Fibroblast of lung (primary cell): ENCODE measurements around the gene RIN3.

Experiments used
- EZH2 ChIP-seq: IDR thresholded peaks from 2 replicates; pipeline ENCODE4 v1.5.1; 2012; ENCODE audit warnings: low read length, control low read depth, mild to moderate bottlenecking; ENCODE audit errors: missing control alignments
- TF ChIP-seq, protein P1 (sequence below), 2 donors: IDR thresholded peaks in 1 of 2; conservative IDR thresholded peaks in 1 of 2; 1 replicate in 1 of 2; 2 replicates in 1 of 2; pipeline ENCODE4 v1.5.1; 2011 to 2012; ENCODE audit warnings: low read length in 2 of 2, control low read depth in 1 of 2, inconsistent platforms in 1 of 2, low read depth in 1 of 2, mild to moderate bottlenecking in 1 of 2

DNA sequence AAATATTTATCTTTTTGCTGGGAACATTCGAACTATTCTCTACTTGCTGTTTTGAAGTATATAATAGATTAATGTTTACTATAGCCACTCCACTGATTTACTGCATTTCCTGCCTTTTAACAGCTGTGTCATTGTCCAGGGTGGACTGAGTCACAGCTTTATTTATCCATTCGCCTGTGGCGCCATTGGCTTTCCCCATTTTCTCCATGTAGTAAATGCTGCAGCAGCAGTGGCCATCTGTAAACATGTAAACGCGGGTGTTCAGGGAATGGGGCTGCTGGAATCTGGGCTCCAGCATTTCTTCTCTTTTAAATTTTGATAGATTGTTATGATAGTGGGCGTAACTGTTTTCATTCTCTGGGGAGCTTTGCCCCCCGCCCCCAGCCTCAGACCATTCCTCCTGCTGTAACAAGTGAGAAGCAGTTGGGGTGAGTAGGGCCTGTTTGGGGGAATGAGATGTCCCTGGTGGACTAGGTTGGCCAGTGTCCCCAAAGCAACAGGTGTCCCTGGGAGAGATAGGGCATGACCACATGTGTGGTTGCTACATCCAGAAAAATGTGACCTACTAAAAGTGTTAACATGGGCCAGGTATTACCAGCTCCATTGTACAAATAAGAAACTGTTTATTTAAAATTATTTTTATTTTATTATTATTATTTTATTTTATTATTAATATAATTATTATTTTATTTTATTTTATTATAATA lies 32.9 kb downstream of the RIN3 start:
- TF ChIP-seq, protein P1, sequence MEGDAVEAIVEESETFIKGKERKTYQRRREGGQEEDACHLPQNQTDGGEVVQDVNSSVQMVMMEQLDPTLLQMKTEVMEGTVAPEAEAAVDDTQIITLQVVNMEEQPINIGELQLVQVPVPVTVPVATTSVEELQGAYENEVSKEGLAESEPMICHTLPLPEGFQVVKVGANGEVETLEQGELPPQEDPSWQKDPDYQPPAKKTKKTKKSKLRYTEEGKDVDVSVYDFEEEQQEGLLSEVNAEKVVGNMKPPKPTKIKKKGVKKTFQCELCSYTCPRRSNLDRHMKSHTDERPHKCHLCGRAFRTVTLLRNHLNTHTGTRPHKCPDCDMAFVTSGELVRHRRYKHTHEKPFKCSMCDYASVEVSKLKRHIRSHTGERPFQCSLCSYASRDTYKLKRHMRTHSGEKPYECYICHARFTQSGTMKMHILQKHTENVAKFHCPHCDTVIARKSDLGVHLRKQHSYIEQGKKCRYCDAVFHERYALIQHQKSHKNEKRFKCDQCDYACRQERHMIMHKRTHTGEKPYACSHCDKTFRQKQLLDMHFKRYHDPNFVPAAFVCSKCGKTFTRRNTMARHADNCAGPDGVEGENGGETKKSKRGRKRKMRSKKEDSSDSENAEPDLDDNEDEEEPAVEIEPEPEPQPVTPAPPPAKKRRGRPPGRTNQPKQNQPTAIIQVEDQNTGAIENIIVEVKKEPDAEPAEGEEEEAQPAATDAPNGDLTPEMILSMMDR (conservative IDR thresholded peaks at IDR 0.05 in 1 of 2, IDR thresholded peaks at IDR 0.05 in 1 of 2; ENCODE audit: low read depth in 1 of 2, low read length in 2 of 2) = no peak
- no peak for TF ChIP-seq EZH2
